ENCODE results near the gene GRAMD1B.
A peak's percentile ranks its signal among the peaks of the same experiment; 100 is the strongest.

Gene GRAMD1B

GRCh38 chr11:123409456-123410217, 20.4 kb upstream of the GRAMD1B start:
- no peak for DNase-seq

- no peak for DNase-seq
Observed at GRCh38 chr11:123410218-123410549, 19.9 kb upstream of the GRAMD1B start.

DNA sequence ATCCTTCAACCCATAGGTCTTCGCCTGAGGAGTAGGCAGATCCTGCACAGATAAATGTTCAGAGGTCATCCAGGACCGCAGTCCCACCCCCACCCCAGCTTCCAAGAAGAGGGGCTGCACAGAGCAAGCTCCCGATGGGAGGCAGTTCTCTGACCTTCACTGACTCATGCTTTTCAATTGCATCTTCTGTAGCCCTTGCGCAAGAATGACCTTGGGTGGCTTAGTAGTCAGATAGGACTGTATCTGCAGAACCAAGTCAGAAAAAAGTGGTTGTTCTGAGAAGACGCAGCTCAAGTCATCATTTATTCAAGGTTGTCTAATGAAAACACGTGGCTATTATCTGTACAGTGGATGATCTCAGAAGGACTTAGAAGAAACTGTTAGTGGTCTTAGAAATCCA, 16.4 kb upstream of the GRAMD1B start:
- DNase-seq = no peak

DNA sequence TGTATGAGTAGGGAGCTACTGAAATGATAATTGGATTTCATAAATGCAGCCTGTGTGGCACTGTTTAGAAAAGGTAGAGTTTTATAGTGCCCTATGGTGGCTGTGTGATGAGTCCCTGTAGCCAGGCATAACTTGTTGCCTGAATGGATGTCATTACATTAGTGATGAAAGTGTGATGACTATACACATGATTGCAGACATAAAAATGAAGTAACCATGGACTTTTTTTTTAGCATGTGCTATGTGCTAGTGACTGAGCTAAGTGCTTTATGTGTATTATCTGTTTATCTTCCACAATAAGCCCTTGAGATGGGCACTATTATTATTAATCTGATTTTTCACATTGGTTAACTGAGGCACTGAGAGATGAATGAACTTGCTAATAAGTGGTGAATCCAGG, 13.5 kb upstream of the GRAMD1B start:
- no peak for DNase-seq

GRCh38 chr11:123418351-123419114, 11.5 kb upstream of the GRAMD1B start:
- DNase-seq = no peak

DNA sequence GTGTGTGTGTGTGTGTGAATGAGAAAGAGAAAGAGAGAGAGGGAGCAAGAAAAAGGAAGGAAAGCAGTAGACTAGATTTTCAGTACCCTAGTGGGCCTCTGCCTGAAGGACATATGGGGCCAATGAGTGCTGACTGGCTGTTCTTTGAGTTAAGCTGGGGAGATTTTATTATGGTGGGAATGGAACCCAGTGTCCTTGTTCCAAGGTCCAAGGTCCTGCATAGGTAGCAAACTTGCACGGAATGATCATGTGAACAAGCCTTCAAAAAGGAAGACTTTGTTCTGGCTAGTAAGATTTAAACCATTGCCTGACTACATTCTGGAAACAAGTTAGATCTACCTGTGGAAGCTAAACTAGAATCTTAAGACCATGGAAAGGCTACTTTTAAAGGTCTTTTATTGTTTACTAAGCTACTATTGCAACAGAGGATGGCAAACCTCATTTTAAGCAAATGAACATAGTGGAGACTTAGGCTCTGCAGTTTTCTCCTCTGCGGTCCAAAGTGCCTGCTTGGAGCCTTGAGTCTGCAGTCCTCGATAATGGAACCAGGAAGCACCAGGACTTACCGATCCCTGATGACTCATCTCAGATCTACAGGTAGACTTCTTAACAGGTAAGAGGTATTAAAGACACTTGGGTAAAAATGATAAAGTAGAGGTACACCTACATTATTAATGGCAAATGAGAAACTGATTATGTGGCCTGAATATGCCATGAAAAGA, 10.2 kb upstream of the GRAMD1B start:
- DNase-seq = no peak

DNA sequence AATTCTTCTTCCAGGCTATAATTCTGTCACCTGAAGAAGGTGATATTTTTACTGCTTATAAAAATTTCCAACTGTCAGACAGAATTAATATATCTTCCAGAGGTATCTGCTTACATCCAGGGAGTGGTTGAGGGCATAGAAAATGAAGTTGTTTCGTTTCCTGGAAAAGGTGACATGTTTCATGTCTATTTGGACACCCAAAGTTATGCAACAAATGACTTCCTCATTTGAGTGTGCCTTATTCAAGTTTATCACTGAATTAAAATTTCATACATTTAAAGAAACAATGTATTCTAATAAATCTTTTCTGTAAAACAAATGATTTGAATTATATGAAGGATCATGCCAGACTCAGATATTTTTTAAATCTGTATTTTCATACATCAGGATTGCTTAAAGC, 8.5 kb upstream of the GRAMD1B start:
- DNase-seq = no peak

DNA sequence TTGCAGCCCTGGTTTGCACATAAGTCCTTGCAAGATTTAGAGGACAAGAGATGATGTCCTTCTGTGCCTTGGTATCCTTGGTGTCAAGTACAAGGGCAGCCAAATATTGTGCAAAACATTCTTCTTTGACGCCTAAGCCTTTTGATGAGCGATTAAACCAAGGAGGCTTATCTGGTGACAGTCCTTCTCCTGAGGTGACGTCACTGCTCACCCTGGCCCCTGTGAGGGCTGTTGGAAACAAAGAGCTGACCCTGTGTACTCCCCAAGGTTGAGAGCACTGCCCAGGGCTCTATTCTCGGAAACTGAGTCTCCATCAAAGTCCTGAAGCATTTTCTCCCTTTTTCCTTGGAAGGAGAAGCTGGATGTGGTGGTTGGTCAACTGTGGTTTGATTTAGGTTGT, 4.7 kb upstream of the GRAMD1B start:
- no peak for DNase-seq

DNA sequence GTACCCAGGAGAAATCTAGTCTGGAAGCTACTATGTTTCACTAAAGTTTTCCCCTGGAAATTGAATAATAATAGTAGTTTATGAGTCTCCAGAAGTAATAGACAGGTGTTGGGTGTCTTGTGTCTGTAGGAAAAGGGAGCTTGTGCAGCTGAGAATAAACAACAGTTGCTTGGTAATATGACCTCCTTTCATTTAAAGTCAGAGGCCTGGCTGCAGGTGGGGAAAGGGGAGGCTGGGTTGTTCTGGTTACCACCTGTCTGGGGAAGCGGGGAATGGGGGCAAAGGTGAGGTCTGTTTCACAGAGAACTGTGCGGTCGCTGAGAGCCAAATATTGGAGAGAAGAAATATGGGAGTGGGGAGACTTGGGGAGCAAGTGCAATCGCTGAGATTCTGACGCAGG, 3.3 kb upstream of the GRAMD1B start:
- no peak for DNase-seq

DNA sequence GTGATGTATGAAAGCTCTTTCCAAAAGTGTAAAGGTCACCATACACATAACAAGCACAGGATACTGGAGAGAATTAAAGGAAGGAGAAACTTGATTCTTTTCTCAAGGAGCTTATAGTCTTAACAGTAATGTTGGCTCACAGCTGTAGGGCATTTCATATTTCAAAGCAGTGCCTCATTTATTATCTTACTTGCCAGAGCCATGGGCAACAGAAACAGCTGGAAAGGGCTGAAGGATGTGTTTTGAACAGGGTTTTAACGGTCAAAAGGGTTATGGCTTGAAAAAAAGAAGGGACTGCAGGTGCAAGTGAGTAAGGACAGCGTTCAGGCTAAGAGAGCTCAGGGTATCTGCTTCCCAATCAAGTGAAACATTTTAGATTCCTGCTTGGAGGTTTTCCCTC, 2.7 kb upstream of the GRAMD1B start:
- DNase-seq = no peak

- no peak for DNase-seq
Observed at GRCh38 chr11:123428116-123428715, 1.9 kb upstream of the GRAMD1B start.

- no peak for DNase-seq
Observed at GRCh38 chr11:123429336-123429735, 733 bp upstream of the GRAMD1B start.

GRCh38 chr11:123430721-123431497, 840 bp downstream of the GRAMD1B start:
- DNase-seq = peak; percentile 79

DNA sequence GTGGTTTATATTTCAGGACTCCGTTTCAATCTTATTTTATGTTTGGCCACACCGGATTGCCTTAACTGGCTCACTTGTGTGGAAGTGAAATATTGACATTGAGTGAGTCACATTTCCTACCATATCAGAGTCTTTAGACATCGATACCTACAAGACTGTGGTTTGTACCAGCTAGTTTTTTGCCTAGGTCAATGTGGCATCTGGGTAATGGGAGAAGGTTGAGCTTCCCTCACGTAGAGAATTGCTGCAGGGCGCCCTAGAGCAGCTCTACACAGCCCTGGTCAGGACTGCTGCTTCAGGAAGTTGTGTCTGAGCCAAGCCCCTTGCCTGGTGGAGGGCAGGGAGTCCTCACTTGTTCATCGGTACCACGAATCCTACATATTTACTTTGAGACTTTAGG, 1.6 kb downstream of the GRAMD1B start:
- no peak for DNase-seq

- DNase-seq = peak; percentile 50
Observed at GRCh38 chr11:123434262-123434661, 4.2 kb downstream of the GRAMD1B start.

- DNase-seq = no peak
Observed at GRCh38 chr11:123434911-123435310, 4.8 kb downstream of the GRAMD1B start.

DNA sequence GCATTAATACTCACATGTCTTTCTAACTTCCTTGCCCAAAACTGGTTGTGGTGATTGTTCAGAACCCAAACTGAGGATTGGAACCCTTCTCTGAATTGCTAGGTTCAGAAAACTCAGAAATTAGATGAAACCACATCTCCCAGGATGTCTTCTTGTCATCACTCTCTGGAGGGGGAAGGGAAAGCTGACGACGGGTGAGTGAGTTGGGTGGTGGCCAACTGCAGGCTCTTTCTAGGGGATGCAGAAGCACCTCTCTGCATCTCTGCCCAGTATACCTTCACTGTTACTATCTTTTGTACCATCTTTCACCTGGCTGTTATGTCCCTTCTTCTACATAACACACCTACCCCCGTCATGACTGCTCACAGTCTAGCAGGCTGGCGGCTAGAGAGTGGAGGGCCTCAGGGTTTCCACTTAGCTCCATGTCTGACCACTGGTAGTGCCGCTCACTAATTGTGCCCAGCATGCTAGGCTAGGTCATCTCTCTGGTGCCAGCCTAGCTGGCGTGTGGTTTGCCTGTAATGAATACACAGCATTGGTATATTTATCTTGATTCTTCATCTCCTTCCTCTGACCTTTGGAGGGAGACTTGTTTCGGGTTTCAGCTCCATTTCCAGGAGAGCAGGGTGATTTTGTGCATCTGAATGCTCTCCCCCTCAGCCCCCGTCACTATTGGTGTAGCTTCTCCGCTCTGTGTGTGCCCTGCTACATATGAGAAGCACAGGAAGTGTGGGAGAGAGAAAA, 7.3 kb downstream of the GRAMD1B start:
- no peak for DNase-seq

- DNase-seq = no peak
Observed at GRCh38 chr11:123438131-123438627, 8.1 kb downstream of the GRAMD1B start.

DNA sequence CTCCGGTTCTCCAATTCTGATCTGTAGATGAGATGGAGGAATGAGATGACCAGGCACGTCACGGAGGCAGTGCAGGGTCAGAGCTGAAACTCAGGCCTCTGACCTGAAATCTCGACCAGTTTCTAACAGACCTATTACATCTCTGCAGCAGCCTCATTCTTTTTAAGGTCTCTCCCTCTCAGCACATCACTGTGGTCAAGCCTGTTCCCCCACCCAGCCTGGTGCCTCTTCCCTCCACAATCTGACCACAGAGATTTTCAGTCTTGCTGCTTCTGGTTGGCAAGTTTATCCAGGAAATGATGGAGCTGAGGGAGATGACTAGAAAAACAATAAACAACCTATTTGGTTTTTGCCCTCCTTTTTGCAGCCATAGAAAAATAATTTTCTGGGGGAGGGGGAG, 9.5 kb downstream of the GRAMD1B start:
- DNase-seq = no peak

- no peak for DNase-seq
Observed at GRCh38 chr11:123441161-123441560, 11.1 kb downstream of the GRAMD1B start.

GRCh38 chr11:123443851-123444623, 14.0 kb downstream of the GRAMD1B start:
- DNase-seq = no peak
